Esophagus squamous epithelium (tissue), 4 donors: ENCODE data around the gene SEC11C.

ENCODE experiments used
- POLR2A ChIP-seq, 4 donors: fragments of 450-650 bp; IDR thresholded peaks; one replicate each; pipeline ENCODE4 v1.6.1; 2017; ENCODE audit warnings: antibody characterized with exemption in 4 of 4, mild to moderate bottlenecking in 4 of 4, moderate library complexity in 3 of 4
- TF ChIP-seq, protein P1 (sequence below), 6 experiments: fragments of 450-650 bp in 4 of 6; fragments of 200-600 bp in 2 of 6; sonication (generic) in 2 of 6; IDR thresholded peaks; one replicate each; pipeline ENCODE4 v1.5.1; 2016 to 2019; ENCODE audit warnings: antibody characterized with exemption in 6 of 6, mild to moderate bottlenecking in 4 of 6, moderate library complexity in 4 of 6

- TF ChIP-seq, protein P1, sequence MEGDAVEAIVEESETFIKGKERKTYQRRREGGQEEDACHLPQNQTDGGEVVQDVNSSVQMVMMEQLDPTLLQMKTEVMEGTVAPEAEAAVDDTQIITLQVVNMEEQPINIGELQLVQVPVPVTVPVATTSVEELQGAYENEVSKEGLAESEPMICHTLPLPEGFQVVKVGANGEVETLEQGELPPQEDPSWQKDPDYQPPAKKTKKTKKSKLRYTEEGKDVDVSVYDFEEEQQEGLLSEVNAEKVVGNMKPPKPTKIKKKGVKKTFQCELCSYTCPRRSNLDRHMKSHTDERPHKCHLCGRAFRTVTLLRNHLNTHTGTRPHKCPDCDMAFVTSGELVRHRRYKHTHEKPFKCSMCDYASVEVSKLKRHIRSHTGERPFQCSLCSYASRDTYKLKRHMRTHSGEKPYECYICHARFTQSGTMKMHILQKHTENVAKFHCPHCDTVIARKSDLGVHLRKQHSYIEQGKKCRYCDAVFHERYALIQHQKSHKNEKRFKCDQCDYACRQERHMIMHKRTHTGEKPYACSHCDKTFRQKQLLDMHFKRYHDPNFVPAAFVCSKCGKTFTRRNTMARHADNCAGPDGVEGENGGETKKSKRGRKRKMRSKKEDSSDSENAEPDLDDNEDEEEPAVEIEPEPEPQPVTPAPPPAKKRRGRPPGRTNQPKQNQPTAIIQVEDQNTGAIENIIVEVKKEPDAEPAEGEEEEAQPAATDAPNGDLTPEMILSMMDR (IDR thresholded peaks at IDR 0.05) = no peak
- no peak for TF ChIP-seq POLR2A (IDR thresholded peaks at IDR 0.05)
Measured at GRCh38 chr18:59139291-59139614, 431 bp upstream of the SEC11C start.
